SK-N-DZ (cell line): Measurements from ENCODE around the gene HYCC2. TPM values are rescaled to one million over a fixed set of nuclear protein-coding genes. Genes with fewer than 3 reads are reported as not detected.
"Not testable (repeated sequence)": the region's sequence is repeated elsewhere in the genome, so short reads cannot be mapped to it uniquely, and the experiment has no call there.

ENCODE experiments used
- DNase-seq: peaks from one replicate; pipeline ENCODE4 v3.0.0-alpha.2; 2015; ENCODE audit warnings: low spot score
- polyA plus RNA-seq, 2 experiments: library from polyadenylated mRNA; depleted of rRNA; stranded (reverse); fragments of >200 nt; gene quantifications; 2 replicates each; pipeline ENCODE4 v1.2.3, GENCODE V29; 2014

The HYCC2 gene
- 2.3 and 3.1 TPM in 2 replicates for polyA plus RNA-seq (2014; cell fraction: cytosol; rRNA removed)
- polyA plus RNA-seq (2014; cell fraction: nucleus; rRNA removed): 4.9 and 6.1 TPM in 2 replicates

DNA sequence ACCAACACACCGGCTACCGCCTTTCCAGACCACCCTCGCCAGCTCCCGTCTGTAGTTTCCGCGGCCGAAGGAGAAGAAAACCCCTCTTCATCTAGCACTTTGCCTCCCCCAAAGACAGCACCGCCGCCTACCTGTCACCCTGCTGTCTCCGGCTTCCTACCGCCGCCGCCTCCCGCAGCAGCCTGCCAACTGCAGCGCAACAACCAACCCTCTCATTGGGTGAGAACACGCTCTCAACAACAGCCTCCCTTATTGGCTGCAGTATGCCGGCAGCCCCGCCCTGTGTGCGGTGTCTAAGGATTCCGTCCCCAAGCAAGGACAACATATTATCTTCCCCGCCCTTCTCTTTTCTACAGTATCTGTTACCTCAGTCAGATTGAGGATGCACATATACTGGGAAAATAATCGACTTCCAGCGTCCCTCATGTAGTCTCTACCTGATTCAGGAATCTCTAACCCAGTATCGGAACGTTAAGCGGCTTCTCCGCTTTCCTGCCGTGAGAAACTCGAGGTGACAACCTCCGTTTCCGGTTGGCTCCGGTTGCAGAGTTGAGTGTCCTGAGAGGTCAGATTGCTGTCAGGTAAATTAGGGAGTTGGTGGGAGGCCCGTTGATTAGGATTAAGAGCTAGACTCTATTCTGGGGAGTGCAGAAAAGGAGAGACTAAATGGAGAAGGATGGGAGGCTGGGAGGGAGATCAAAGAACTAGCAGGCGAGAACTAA, at the start of gene HYCC2, which contains the start of gene NDUFB3:
Gene HYCC2, minus strand, starts transcription at position 193 of the 722 bp plus-strand sequence. CDS start 47,662 bp downstream, outside the sequence.
Gene NDUFB3, plus strand, starts transcription at position 523 of the 722 bp plus-strand sequence. CDS start 6,882 bp downstream, outside the sequence.
- peak; percentile 96 for DNase-seq

DNA sequence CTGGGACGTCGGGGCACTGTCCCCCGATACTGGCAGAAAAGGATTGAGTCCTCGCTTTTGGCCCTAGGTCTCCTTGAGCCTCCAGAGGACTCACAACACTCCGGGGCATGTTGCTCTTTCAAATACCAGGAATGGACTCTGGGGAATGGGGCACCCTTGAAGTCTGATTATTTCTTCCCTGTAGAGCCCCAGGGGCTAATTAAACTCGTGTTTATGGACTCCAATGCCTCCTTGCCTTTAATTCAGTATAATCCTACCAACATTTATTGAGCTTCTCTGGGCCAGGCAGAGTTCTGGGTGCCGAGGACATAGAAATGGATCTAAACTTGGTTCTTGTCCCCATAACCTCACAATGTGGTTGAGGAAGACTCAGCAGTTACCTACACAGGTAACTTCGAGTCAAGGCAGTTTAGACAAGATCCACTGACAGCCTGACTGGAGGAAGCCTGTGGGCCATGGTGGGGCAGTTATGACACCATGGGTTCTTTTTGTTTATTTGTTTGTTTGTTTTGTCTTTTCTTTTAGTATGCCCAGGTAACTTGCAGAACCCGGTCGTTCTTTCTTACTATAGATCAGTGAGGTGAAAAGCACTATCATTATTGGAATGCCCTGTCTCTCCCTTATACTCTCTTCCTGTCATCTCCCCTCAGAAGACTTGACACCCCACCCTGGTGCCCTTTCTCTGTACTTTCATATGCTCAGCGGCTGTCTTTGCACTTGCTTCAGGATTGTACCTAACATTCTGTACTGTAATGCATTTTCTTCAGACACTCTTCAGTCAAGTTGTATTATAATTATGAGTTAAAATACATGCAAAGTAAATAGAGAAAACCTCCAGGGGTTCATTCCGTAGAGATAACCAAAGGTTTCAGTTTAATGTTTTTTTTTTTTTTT, 47.7 kb upstream of the HYCC2 start:
- DNase-seq: no peak

DNA sequence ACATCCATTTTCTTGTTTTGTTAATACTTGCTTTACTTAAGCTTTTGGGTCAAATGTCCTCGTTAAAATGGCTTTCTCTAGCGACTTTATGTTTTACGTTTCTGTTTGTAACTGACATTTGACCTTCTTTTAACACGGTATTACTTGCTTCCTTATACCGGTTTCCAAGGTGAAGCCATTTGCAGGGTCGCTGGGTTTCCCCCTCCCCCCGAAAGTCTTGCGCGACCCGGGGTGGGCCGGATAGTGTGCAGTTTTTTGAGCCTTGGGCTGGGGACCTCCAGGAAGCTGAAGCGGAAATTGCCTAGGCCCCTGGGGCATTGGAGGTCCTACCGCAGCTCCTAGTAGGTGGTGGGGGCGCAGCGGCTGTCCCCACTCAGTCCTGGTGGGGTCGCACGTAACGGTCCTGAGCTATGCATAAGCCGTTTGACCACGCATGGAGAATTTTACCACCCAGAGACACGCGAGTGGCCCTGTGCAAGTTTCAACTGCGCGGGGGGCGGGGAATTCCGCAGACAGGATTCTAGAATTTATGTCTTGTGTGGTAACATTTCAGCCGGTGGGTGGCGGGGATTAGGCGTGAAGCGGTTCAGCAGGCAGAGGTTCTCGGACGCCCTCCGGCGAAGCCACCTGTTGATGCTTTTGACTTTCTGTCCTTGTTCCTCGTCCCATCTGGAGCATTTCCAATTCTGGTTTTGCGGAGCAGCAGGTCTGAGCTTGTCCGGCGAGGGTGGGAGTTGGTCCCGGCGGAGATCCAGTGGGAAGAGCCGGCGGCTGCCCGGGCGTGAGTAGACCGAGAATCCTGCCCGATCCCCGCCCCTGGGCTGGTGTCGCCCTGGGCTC, 46.9 kb upstream of the HYCC2 start:
- DNase-seq: no peak

DNA sequence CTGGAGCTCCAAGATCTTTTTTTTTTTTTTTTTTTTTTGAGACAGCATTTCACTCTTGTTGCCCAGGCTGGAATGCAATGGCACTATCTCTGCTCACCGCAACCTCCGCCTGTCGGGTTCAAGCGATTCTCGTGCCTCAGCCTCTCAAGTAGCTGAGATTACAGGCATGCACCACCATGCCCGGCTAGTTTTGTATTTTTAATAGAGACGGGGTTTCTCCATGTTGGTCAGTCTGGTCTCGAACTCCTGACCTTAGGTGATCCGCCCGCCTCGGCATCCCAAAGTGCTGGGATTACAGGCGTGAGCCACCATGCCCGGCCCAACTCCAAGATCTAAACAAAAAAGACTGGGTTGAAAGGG, 46.2 kb upstream of the HYCC2 start:
- DNase-seq: not testable (repeated sequence)

DNA sequence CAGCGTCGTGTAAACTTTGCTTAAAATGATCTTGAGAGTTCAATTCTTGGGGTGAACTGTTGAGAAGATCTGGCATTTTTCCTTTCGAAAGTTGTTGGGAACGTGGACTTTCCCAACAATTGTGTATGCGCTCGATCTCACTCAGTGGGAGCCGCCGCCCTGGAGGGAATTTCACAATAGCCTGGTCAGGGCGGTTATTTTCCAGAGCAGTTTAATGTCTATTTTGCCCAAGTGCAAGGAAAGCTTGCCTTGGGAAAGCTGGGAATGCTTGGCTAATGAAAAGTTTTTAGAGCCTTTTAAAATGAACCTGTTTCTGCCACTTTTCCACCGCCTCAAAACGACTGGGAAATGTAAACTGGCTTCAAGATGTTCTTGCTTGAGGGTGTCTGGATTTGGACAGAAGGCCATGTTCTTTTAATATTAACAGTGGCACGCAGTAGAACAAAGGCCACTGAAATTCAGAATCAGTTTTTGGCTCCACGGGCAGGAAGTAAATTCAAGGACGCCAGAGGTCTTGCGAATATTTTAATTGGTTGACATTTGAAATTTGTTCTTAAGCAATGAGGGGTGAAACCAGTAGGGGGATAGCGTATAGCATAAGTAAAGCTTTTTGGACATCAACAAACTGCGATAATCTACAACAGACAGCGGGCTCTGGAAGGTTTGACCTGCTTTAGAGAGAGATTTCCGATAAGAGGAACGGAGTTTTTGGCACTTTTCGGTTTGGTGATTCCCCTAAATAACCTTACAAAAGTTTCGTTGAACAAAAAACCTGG, 45.7 kb upstream of the HYCC2 start:
- no peak for DNase-seq

DNA sequence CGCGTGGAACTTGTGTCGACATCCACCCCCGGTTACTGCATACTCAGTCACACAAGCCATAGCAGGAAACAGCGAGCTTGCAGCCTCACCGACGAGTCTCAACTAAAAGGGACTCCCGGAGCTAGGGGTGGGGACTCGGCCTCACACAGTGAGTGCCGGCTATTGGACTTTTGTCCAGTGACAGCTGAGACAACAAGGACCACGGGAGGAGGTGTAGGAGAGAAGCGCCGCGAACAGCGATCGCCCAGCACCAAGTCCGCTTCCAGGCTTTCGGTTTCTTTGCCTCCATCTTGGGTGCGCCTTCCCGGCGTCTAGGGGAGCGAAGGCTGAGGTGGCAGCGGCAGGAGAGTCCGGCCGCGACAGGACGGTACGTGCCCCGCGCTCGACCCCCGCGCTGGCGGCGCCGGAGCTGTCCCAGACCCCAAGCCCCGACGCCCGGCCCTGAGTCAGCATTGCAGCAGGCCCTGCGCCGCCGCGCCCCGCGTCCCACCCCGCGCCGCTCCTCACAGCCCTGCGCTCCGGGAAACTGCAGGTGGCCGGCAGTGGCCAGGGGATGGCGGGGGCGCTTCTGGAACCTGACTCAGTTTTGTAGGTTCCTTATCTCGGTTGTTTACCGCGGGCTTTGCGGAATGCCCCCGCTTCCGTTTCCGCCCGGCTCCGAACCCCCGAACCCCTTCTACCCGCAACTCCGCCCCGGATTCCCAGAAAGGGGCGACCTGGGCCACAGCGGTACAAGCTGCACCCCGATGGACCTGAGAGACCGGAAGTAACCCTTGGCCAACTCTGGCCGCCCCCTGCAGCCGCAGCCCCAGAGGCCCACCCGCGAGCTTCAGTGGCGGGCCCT, 44.9 kb upstream of the HYCC2 start, which contains the start of gene CFLAR:
Gene CFLAR, plus strand, starts transcription at position 50 of the 844 bp plus-strand sequence. CDS start 13,702 bp downstream, outside the sequence.
- DNase-seq: no peak

DNA sequence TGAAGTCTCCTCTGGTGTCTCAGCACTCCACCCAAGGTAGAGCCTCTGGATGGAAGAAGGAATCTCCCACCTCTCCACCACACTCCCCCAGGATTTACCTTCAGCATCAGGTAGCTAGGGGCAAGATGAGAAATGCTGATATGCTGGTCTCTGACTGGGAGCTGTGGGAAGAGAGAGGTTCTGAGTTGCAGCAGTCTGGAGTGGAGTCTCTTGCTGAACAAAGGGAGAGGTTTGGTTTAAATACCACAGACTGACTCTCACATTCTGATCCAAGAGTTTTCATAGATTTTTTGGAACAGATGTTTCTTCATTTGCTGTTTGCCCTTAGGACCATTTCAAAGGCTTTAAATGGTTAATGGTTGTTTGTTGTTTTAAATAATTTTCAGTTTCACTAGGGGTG, 43.4 kb upstream of the HYCC2 start:
- DNase-seq: no peak

DNA sequence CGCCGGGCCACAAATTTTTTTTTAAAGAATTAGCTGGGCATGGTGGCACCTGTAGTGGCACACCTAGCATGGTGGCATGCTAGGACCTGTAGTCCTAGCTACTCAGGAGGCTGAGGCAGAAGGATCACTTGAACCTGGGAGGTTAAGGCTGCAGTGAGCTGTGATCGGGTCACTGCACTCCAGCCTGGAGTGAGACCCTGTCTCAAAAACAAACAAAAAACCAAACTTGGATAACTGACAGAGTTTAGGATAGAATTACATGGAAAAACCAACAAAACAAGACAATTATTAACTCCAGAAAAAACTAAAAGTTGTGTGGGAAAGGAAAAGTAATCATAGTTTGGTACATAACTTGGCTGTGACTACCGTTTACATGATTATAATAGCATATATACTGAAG, 42.9 kb upstream of the HYCC2 start:
- no peak for DNase-seq

DNA sequence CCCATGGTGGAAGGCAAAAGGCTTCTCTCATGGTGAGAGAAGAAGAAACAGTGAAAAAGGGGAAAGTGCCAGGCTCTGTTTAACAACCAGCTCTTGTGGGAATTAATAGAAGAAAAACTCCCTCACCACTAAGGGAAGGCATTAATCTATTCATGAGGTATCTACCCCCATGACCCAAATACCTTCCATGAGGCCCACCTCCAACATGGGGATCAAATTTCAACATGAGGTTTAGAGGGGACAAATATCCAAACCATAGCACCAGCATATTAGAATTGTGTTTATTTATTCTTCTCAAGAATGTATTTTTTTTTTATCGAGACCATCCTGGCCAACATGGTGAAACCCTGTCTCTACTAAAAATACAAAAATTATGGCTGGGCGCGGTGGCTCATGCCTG, 39.6 kb upstream of the HYCC2 start:
- DNase-seq: no peak

DNA sequence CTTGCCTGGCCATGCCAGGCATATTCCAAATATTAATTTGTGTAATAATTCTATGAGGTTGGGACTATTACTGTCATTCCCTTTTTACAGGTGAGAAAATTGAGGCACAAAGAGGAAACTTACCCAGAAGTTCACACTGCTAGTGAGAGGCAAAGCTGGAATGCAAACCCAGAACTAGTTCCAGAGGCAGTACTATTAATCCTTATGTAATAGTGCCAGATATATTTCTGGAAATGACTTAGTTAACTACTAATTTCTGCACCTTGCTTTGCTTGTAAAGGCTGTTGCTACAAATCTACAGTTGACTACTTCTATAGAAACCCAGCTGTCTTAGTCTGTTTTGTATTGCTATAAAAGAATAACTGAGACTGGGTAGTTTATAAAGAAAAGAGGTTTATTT, 39.1 kb upstream of the HYCC2 start:
- no peak for DNase-seq

DNA sequence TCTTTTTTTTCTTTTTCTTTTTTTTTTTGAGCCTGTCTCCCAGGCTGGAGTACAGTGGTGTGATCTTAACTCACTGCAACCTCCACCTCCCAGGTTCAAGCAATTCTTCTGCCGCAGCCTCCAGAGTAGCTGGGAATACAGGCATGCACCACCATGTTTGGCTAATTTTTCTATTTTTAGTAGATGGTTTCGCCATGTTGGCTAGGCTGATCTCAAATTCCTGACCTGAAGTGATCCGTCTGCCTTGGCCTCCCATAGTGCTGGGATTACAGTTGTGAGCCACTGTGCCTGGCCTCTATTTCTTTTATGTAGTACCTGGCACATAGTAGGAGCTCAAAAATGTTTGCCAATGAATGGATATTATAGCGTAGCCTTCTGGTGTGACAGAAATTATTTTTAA, 37.7 kb upstream of the HYCC2 start:
- DNase-seq: no peak

DNA sequence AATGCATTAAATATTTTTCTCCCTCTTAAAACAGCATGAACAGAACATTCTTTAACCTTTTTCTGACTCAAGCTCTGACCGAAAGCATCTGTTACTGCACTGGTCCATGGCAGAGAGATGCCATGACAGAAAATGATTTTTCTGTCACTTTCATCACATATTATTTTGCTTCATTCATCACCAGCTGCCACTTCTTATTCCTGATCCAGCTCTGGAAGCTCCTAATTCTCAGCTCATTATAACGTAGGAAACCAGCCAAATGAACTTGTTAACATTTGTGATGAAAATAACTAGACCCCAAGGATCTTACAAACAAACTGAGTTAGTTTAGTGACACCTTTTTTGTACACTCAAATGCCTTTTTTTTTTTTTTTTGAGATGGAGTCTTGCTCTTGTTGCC, 36.9 kb upstream of the HYCC2 start:
- no peak for DNase-seq

DNA sequence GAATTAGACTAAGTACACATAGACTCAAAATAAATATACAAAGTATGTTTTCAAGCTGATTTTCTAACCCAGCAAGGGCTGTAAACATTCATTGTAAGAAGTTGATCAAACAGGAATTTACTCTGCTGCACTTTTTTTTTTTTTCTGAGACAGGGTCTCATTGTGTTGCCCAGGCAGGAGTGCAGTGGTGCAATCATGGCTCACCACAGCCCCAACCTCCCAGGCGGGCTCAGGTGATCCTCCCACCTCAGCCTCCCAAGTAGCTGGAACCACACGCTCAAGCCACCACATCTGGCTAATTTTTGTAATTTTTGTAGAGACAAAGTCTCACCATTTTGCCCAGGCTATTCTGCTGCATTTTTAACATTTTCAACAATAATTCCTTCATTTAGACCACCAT, 36.2 kb upstream of the HYCC2 start:
- no peak for DNase-seq

DNA sequence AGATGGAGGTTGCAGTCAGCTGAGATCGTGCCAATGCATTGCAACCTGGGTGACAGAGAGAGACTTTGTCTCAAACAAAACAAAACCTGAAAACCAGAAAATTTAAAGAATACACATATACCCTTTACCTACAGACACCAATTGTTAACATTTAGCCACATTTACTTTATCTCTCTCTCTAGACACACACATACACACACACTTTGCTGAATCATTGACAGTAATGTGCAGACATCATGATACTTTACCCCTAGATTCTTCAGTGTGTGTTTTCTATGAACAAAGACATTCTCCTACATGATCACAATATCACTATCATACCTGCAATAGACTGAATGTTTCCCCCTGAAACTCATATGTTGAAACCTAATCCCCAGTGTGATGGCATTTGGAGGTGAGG, 34.3 kb upstream of the HYCC2 start:
- no peak for DNase-seq

DNA sequence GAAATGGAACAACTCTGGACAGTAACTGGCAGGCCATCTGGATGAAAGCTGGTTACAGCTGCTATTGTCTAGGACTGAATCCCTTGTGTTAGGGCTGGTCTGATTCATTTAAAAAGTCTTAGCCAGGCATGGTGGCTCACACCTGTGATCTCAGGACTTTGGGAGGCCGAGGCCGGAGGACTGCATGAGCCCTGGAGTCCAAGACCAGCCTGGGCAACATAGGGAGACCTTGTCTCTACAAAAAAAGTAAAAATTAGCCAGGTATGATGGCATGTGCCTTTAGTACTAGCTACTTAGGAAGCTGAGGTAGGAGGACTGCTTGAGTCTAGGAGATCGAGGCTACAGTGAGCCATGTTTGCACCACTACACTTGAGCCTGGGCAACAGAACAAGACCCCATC, 29.0 kb upstream of the HYCC2 start:
- DNase-seq: no peak

DNA sequence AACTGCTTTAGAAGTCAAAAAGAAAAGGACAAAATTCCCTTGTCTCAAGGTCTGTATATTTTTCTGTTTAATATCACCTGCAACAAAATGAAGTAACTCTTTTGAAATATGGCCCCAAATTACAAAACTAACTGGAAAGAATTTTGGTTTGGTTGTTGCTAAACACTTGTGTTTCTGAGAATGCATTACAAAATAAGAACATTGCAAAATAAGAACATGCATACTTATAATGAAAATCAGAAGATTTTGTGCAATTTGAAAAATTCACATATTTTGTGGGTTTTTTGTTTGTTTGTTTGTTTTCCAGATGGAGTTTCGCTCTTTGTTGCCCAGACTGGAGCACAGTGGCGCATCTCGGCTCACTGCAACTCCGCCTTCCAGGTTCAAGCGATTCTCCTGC, 22.1 kb upstream of the HYCC2 start:
- DNase-seq: no peak

DNA sequence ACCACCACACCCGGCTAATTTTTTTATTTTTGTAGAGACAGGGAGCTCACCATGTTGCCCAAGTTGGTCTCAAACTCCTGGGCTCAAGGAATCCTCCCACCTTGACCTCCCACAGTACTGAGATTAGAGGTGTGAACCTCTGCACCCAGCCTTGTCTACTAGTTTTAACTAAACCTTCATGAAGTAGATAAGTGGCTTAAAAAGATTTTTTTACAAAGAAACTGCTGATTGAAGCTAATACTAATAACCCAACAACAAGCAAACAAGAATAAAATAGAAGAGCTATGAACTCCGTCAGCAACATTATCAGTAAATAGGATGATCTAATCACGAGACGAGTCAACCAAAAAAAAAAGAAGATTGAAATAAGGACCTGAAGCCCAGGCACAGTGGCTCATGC, 19.1 kb upstream of the HYCC2 start:
- no peak for DNase-seq

DNA sequence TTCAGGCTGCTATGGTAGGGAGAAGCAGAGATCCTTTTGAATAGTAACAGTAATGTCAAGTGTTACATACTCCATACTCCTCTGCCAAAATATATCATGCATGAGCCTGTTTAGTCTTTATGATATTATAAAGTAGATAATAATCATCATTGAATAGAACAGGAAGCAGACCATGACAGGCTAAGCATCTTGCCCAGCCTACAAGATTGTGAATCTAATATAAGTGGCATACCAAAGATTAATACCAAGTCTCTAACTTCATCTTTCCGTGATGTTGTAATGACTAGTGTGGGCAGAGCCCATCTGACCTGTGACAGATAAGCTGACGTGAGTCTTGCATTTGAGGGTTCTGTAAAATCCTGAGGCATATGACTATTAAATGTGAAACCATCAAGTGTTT, 13.4 kb upstream of the HYCC2 start:
- DNase-seq: no peak

DNA sequence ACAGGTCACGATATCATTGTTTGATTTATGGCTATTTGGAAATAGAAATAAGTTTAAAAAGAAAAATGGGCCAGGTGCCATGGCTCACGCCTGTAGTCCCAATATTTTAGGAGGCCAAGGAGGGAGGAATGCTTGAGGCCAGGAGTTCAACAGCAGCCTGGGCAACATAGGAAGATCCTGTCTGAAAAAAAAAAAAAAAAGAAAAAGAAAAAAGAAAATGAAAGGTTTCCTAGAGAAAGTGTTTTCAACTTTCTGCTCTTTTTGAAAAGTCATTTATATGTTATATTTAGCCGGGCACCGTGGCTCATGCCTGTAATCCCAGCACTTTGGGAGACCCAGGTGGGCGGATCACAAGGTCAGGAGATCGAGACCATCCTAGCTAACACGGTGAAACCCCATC, 3.5 kb upstream of the HYCC2 start:
- no peak for DNase-seq

DNA sequence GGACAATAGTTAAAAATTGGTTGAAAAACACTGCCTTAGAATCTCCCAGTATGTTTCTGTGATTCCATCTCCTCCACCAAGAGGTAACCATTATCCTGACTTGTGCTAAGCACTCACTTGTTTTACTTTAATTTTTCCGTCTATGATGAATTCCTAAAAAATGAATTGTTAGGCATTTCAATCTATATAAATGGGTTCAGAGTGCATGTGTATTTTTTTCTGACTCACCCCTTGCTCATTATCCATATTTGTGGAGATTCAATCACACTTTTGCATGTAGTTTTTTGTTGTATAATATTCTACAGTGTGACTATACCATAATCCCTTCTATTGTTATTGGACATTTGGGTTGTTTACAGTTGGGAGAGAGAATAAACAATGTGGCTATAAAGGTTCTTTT, 1.6 kb upstream of the HYCC2 start:
- no peak for DNase-seq
